Activated naive CD4-positive, alpha-beta T cell treated with anti-CD3 and anti-CD28 coated beads, Interleukin-2, amount 50 U/mL, for 24 hours (primary cell): Measurements from ENCODE around the gene AJAP1.

Experiments
- H3K27ac Mint-ChIP-seq: one replicate; pipeline ENCODE4 v1.8.0; 2021; ENCODE audit warnings: mild to moderate bottlenecking, mixed read lengths
- H3K27me3 Mint-ChIP-seq: one replicate; pipeline ENCODE4 v1.8.0; 2021; ENCODE audit warnings: mixed read lengths
- H3K36me3 Mint-ChIP-seq: one replicate; pipeline ENCODE4 v1.8.0; 2021; ENCODE audit warnings: mixed read lengths
- H3K4me1 Mint-ChIP-seq: one replicate; pipeline ENCODE4 v1.8.0; 2021; ENCODE audit warnings: mixed read lengths
- H3K4me3 Mint-ChIP-seq: one replicate; pipeline ENCODE4 v1.8.0; 2021; ENCODE audit warnings: mild to moderate bottlenecking, mixed read lengths
- H3K9me3 Mint-ChIP-seq: one replicate; pipeline ENCODE4 v1.8.0; 2021; ENCODE audit warnings: mixed read lengths

Gene AJAP1

DNA sequence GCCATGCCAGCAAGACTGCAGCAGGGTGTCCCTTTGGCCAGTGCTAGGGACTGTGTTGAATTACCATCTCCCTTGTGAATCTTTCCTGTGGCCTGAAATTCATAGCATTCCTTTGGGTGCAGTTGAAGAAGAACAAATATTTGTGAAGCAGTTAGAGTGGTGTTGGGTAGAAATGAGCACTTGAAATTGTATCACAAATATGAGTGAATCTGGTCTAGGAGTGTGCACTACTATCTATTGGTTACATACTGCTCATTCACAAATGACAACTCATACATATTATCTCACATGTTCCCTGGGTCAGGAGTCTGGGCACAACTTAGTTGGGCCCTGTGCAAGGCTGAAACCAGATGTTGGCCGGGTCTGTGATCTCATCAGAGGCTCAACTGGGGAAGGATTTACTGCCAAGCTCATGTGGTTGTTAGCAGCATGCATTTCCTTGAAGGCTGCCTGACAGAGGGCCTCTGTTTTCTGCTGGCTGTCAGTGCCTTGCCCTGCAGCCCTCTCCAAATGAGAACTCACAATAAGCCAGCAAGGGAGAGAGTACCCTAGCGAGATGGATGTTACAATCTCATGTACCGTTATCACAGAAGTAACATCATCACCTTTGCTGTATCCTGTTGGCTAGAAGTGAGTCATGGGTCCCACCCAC lies 23.8 kb downstream of the AJAP1 start:
- Mint-ChIP-seq H3K36me3 (no peaks in the 10 kb centered on the region), H3K27me3 (peaks cover 3% of the 10 kb centered on the region), H3K27ac (no peak overlapping the region), H3K4me1 (no peaks in the 10 kb centered on the region), H3K4me3 (no peak overlapping the region), H3K9me3 (peaks cover 5% of the 10 kb centered on the region)

DNA sequence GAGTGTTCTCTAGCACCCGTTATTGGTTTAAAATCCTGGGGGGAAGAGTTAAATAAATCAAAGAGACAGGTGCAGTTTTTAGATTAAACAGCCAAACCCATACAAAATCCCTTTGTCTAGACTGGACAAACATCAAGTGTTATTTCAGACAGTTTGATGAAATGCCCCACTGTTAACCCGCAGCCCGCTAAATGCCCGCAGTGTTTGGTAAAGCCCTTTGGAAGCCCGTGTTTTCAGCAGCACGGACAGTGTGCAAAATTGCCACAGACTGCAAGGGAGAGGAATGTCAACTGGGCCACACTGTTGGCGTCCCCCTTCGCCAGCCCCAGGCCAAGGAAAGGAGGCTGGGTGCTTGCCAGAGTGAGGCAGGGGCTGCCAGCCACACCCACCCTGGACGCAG lies 26.6 kb downstream of the AJAP1 start:
- H3K36me3 Mint-ChIP-seq = no peaks in the 10 kb centered on the region

DNA sequence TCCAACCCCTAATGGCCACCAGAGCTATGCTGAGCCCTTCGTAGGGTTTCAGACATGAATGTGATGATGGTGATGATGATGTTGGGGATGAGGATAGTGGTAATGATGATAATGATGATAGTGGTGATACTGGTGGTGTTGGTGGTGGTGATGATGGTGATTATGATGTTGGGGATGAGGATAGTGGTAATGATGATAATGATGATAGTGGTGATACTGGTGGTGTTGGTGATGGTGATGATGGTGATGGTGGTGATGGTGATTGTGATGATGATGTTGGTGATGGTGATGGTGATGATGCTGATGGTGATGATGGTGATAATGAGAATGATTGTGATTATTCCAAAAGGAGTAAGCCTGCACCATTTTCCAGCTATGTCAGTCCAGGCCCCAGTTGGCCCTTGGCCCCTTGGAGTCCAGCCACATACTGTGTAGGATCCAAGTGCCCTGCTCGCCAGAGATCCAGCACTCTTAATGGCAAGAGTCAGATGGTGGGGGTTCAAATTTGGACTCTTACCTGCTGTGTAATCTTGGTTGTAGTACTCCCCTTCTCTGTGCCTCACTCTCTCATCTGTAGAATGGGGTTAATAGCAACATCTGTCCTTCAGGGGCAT lies 28.3 kb downstream of the AJAP1 start:
- Mint-ChIP-seq H3K27me3 (peaks cover 4% of the 10 kb centered on the region), H3K4me1 (no peaks in the 10 kb centered on the region), H3K4me3 (no peak overlapping the region), H3K36me3 (no peaks in the 10 kb centered on the region), H3K9me3 (peaks cover 5% of the 10 kb centered on the region), H3K27ac (no peak overlapping the region)

More for the DNA sequence above, 26.6 kb downstream of the AJAP1 start:
- H3K4me3 Mint-ChIP-seq = no peak overlapping the region
- peaks cover 6% of the 10 kb centered on the region for H3K27me3 Mint-ChIP-seq
- peaks cover 5% of the 10 kb centered on the region for H3K9me3 Mint-ChIP-seq
- H3K4me1 Mint-ChIP-seq = no peaks in the 10 kb centered on the region
- no peak overlapping the region for H3K27ac Mint-ChIP-seq

DNA sequence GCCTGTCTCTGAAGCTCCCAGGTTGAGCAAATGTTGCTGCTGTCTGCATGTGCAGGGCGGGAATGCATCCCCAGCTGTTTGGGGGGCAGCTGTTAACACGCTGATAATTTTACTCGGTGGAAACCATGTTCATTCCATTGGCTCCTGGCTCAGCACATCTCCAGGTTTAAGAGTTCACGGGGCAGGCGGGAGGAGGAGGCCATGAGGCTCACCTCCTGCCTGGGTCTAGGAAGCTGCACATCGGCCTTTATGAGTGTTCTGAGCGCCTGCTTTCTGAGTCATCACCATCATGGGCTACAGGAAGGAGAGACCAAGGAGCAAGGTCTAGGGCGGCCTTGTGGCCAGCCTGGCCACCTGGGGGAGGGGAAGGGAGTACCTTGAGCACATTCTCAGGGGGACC lies 29.7 kb downstream of the AJAP1 start:
- H3K4me3 Mint-ChIP-seq = no peak overlapping the region
- peaks cover 5% of the 10 kb centered on the region for H3K9me3 Mint-ChIP-seq
- no peaks in the 10 kb centered on the region for H3K36me3 Mint-ChIP-seq
- peaks cover 4% of the 10 kb centered on the region for H3K27me3 Mint-ChIP-seq
- H3K27ac Mint-ChIP-seq = no peak overlapping the region
- no peaks in the 10 kb centered on the region for H3K4me1 Mint-ChIP-seq

DNA sequence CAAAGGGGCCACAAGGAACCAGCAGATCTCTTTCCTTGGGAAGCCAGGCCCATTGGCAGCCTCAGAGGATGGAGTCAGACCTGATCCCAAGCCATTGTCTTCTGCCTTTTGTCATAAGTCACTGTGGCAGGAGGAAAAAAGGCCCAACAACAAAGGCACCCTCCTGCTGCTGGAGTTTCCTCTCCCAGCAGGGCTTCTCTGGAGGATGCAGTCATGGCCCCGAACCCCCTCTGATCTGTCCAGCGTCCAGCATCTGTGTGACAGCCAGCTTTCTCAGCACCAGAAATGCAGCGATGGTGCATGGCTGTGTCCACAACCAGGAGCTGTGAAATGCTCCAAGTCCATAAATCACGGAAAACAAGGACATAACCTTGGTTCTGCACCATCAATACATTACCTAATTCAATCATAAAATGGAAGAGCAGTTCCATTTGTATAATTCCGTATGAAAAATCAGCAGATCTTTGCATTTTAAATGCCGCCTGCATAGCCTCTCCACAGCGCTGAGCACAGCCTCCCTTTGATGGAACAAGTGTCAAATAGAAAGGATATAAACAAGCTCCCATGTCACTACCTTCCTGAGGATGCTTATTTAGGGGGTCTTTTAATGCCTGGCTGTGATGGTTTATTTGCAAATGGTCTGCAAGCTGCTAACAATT lies 30.6 kb downstream of the AJAP1 start:
- Mint-ChIP-seq H3K4me1 (no peaks in the 10 kb centered on the region), H3K9me3 (peaks cover 5% of the 10 kb centered on the region), H3K4me3 (no peak overlapping the region), H3K27ac (no peak overlapping the region), H3K36me3 (no peaks in the 10 kb centered on the region), H3K27me3 (peaks cover 4% of the 10 kb centered on the region)

DNA sequence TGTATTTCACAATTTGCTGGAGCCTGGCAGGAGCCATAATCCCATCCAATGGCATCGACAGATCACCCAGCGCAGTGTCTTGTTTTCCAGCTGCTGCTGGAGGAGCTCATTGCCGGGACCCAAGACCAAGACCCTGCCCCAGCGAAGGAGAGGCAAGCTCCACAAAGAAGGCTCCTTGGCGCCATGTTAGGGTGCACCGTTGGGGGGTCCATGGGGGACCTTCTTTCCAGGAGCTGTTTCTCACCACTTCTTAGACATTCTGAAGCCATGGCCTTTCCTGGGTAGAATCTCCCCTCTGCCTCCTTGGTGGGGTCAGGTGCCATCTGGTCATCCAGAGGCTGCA lies 31.1 kb downstream of the AJAP1 start:
- Mint-ChIP-seq H3K36me3 (no peaks in the 10 kb centered on the region), H3K27me3 (peaks cover 4% of the 10 kb centered on the region), H3K4me1 (no peaks in the 10 kb centered on the region), H3K27ac (no peak overlapping the region), H3K4me3 (no peak overlapping the region), H3K9me3 (peaks cover 5% of the 10 kb centered on the region)

DNA sequence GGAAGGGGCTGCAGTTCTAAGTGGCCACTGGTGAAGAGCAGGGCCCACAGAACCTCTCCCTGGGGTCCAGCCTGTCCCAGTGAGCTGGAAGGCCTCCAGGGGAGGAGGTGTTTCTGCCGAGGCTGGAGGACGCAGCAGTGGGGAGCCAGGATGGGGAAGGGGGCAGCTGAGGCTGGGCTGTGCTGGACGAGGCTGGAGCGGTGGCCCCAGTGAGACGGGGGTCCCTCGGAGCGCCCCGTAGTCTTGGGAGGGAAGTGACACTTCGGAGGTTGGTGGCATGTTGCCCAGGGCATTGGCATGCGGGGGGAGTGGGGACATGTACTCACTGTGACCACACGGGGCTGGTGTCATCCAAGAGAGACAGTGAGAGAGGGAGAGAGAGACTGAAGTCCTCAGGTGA lies 33.5 kb downstream of the AJAP1 start:
- peaks cover 4% of the 10 kb centered on the region for H3K27me3 Mint-ChIP-seq
- no peaks in the 10 kb centered on the region for H3K36me3 Mint-ChIP-seq
- no peaks in the 10 kb centered on the region for H3K9me3 Mint-ChIP-seq
- no peak overlapping the region for H3K27ac Mint-ChIP-seq
- no peak overlapping the region for H3K4me3 Mint-ChIP-seq
- no peaks in the 10 kb centered on the region for H3K4me1 Mint-ChIP-seq

DNA sequence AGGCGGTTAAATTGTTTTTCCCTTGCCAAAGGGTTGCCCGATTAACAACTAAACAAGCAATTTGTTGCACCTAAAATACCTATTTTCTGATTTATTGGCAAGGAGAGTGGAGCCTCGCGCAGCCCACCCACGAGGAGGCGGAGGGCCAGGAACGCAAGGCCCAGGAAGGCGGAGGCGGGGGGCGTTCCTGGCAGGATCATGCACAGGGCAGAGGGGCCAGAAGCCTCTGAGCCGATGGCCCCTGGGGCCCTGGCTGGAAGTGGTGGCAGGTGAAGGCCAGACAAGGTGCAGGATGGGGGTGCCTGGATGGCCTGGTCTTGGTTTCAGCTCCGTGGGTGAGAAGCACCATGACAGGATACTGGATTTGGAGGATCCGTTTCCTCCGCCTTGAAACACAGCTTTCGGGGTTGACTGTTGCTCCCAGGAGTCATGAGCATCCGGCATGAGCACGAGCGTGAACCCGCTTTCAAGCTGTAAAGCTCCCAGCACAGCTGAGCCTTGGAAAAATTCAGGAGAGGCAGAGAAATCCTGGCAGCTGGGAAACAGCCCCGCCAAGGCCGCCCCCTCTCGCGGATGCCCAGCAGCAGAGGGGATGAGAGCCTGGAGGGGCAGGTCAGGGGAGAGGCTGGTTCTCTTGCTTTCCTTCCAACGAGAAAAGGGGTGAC lies 35.0 kb downstream of the AJAP1 start:
- no peak overlapping the region for H3K4me3 Mint-ChIP-seq
- no peaks in the 10 kb centered on the region for H3K9me3 Mint-ChIP-seq
- no peaks in the 10 kb centered on the region for H3K4me1 Mint-ChIP-seq
- H3K27ac Mint-ChIP-seq = no peak overlapping the region
- H3K36me3 Mint-ChIP-seq = no peaks in the 10 kb centered on the region
- H3K27me3 Mint-ChIP-seq = peaks cover 4% of the 10 kb centered on the region

DNA sequence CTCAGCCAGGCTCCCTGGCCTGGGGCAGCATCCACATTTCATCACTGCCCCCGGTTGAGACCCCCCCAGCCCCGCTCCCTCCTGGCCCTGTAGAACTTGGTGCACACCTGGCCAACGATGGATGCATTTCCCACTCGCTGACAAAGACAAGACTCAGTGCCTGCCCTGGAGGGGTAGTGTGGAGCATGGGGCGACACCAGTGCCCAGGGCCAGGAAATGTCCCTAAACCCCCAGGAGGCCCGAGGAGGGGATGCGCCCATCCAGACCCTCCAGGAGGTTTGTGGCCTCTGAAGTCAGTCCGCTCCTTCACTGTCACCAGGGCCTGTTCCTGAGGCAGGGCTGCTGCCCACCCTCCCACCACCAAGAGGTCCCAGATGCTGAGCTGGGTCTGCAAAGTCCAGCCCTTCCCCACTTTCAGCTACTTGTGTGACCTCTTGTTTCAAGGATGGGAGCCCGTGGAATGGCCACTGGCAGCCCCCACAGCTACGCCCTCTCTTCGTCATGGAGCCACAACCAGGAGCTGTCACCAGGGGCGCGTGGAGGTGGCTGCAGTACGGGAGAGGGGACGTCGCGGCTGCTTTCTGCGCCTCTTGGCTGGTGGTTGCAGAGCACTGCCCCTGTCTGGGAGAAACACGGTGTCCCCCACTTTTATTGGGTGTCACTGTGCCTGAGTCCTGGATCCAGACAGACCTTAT lies 35.7 kb downstream of the AJAP1 start:
- Mint-ChIP-seq H3K4me3 (no peak overlapping the region), H3K4me1 (no peaks in the 10 kb centered on the region), H3K36me3 (no peaks in the 10 kb centered on the region), H3K27ac (no peak overlapping the region), H3K27me3 (peaks cover 1% of the 10 kb centered on the region), H3K9me3 (no peaks in the 10 kb centered on the region)

DNA sequence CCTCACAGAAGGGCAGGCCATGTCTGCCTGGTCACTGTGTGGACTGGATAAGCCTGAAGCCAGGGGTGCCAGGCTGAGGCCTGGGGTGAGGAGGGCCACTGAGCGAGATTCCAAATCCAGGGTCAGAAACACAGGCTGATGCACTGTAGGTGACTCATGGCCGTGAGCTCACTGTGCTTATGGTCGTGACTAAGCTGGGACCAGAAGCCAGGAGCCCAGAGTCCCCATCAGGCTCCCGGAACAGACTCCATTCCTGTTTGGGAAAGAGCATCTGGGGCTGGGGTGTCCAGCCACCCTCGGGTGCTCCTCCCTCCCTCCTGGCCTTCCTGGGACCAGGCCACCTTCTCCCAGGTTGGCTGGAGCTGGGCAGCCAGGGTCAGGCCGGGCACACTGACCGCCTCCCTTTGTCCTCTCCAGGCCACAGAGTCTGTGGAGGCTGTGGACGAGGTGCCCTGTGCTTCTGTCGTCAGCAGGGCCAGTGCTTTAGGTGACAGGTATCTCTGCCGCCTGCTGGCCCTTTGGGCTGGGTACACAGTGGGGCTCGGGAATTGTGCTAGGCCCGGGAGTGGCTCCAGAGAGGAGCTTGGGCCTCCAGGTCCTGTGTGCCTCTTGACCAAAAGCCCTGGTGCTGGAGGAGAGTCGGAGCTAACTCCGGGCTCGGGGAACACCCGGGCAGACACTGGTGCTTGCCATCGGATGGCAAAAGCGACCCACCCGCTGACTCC lies 36.7 kb downstream of the AJAP1 start:
- Mint-ChIP-seq H3K27ac (no peak overlapping the region), H3K9me3 (no peaks in the 10 kb centered on the region), H3K36me3 (no peaks in the 10 kb centered on the region), H3K4me1 (no peaks in the 10 kb centered on the region), H3K4me3 (no peak overlapping the region), H3K27me3 (no peaks in the 10 kb centered on the region)

DNA sequence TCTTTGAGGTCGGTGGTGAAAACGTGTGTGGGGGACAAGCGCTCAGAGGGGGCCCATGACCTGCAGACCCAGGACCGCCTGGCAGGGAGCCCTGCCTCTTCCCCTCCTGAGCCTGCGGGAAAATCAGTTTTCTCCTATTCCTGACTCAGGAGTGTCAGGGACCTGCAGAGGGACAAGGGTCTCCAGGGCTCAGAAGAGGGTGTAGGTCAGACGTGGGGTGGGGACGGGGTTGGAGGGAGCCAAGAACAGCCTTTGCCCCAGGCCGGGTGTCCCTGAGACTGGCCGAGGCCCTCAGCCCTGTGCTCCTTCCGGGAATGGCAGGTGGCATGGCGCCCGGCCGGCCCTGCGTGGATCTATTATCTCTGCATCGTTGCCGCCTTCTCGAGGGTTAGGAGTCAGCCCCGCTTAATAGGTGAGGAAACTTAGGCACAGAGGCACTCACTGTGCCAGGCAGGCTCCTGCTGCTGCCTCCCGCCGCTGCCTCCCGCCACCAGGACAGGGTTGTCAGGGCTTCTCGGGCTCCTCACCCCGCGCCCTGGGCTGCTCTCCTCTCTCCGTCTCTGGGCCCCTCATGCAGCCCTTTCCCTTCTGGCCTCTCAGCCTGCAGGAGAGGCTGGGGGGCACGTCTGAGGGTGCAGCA lies 37.5 kb downstream of the AJAP1 start:
- Mint-ChIP-seq H3K36me3 (no peaks in the 10 kb centered on the region), H3K27me3 (no peaks in the 10 kb centered on the region), H3K9me3 (no peaks in the 10 kb centered on the region), H3K4me3 (no peak overlapping the region), H3K27ac (no peak overlapping the region), H3K4me1 (no peaks in the 10 kb centered on the region)

DNA sequence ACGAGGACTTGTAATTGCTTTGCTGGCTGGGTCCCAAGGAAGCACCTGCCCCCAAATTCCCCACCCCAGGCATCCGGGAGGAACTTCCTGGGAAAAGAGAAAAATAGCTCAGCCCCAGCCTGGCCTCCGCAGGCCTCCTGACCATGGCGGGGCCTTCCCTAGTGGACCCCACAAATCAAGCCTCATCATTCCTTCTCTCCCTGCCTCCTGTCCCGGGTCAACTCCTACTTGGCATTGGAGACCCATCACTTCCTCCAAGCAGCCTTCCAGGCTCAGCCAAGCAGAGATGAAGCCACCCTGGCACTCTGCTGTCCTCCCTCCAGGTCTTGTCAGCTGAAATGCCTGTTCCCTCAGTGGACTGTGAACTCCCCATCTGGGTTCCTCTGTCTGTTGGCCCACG lies 38.0 kb downstream of the AJAP1 start:
- no peak overlapping the region for H3K4me3 Mint-ChIP-seq
- H3K27me3 Mint-ChIP-seq = no peaks in the 10 kb centered on the region
- no peak overlapping the region for H3K27ac Mint-ChIP-seq
- no peaks in the 10 kb centered on the region for H3K9me3 Mint-ChIP-seq
- H3K36me3 Mint-ChIP-seq = no peaks in the 10 kb centered on the region
- H3K4me1 Mint-ChIP-seq = no peaks in the 10 kb centered on the region

DNA sequence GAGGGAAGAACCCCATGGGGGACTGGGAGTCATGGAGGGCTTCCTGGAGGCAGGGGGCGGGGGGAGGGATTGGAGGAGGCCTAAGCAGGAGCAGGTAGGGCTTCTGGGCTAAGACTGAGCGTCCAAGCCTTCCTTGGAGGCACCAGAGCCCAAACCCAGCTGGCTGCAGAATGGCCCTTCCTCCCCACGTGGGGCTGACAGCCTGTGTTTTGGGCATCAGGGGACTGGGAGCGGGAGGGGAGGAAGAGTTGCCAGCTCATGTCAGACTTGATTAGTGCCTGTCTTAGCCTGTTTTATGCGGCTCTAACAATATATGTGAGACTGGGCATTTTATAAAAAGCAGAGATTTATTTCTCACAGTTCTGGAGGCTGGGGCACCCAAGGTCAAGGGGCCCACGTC lies 38.9 kb downstream of the AJAP1 start:
- Mint-ChIP-seq H3K27me3 (no peaks in the 10 kb centered on the region), H3K36me3 (no peaks in the 10 kb centered on the region), H3K27ac (no peak overlapping the region), H3K4me1 (no peaks in the 10 kb centered on the region), H3K4me3 (no peak overlapping the region), H3K9me3 (no peaks in the 10 kb centered on the region)

DNA sequence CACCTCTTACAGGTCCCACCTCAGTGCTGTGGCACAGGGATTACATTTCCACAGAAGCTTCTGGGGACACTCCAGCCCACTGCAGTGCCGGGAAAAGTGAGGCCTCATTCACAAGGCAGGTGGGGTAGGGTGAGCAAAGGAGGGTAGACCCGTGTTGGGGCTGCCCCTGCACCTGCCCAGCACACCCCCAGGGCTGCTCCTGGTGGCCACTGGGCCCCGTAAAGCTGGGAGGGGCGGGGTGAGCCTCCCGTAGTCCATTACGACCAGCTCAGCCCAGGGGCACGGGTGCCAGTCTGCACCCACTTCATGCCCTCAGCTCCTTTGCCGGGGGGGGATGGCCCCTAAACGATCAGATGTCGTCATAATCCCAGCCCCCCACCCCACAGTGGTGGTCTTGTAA lies 39.5 kb downstream of the AJAP1 start:
- Mint-ChIP-seq H3K4me3 (no peak overlapping the region), H3K36me3 (no peaks in the 10 kb centered on the region), H3K4me1 (no peaks in the 10 kb centered on the region), H3K27me3 (no peaks in the 10 kb centered on the region), H3K9me3 (no peaks in the 10 kb centered on the region), H3K27ac (no peak overlapping the region)

DNA sequence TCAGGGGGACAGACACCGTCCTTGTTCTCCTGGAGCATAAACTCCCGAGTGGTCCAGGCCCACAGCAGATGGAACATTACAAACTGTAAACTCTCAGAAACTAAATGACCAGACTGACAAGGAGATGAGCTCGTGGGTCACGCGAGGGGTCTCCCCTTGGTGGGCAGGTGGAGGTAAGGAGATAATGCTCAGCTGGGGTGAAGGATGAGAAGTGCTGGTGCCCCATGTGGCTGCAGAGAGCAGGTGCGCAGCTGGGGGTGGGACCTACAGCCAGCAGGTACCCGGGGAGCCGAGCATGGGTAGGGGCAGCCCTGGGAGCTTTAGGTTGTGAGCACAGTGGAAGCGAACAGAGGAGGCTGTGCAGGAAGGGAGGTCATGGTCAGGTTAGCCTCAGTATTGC lies 40.1 kb downstream of the AJAP1 start:
- Mint-ChIP-seq H3K4me1 (no peaks in the 10 kb centered on the region), H3K9me3 (no peaks in the 10 kb centered on the region), H3K27me3 (no peaks in the 10 kb centered on the region), H3K36me3 (no peaks in the 10 kb centered on the region), H3K4me3 (no peak overlapping the region), H3K27ac (no peak overlapping the region)
